Measurements from ENCODE around the gene ST3GAL6.
"Not testable (repeated sequence)": the region's sequence is repeated elsewhere in the genome, so short reads cannot be mapped to it uniquely, and the experiment has no call there.

The ST3GAL6 gene

DNA sequence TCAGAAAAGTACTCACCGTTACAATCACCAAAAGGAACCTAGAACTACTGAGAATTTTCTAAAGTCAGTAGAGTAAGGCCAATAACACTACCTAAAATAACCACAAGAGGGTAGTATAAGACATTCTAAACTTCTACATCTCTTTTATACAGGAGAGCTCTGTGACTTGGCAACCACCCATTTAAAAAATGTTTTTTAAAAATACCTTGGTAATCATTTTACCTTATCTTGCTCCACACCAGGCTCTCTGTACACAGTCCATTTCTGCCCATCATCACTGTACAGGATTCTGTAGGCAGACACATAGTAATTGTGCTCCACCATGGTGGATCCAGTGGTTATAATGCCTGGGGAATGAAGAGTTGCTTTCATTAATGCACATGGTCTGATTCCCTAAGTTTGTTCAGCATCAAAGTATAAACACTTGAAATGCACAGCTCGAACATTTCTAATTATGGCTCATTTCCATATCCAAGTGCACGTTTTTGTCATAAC is 54.5 kb downstream of the ST3GAL6 start:
- Mint-ChIP-seq H3K27me3 (no peaks in the 10 kb centered on the region), H3K4me1 (ENCODE audit: low read depth) (no peaks in the 10 kb centered on the region), H3K36me3 (ENCODE audit: low read depth) (no peaks in the 10 kb centered on the region), H3K4me3 (no peak overlapping the region), H3K27ac (no peak overlapping the region), H3K9me3 (no peaks in the 10 kb centered on the region)

DNA sequence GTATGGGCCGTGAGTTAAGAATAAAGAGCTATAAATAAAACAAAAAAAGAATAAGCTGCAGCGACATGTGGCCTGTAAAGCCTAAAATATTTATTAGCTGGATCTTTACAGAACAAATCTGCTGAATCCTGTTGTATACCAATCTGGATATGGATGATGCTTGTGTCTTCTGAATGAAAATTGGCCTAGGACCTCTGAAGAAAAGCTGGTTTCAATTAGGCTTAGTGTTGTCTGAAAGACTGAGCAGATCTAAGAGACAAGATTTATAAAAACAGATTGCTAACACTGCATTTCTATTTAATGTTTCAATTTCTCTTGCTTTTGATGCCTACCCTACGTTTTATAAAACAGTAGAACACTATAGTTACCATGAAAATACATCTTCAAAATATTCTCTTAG is 57.9 kb downstream of the ST3GAL6 start:
- Mint-ChIP-seq H3K27me3 (no peaks in the 10 kb centered on the region), H3K4me1 (ENCODE audit: low read depth) (no peaks in the 10 kb centered on the region), H3K27ac (no peak overlapping the region), H3K9me3 (no peaks in the 10 kb centered on the region), H3K36me3 (ENCODE audit: low read depth) (no peaks in the 10 kb centered on the region), H3K4me3 (no peak overlapping the region)

DNA sequence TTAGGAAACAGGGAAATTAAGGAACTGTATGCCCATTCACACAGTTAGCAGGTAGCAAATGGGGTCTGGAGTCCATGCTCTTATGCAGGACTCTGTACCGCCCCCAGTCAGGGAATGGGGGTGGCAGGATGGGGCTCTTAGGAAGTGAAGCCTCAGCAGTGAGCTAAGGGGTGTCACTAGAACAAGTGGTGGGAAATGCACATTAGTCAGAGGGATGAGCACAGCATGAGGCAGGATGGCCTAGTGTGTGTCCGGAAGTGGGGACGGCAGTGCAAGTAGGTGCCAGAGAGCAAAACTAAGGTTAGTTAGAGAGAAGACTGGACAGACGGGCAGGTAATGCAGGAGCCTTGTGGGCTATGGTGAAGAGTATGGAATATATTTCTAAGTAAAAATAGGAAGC is 60.7 kb downstream of the ST3GAL6 start:
- H3K4me3 Mint-ChIP-seq = no peak overlapping the region
- H3K27me3 Mint-ChIP-seq = no peaks in the 10 kb centered on the region
- no peak overlapping the region for H3K27ac Mint-ChIP-seq
- H3K36me3 Mint-ChIP-seq (ENCODE audit: low read depth) = no peaks in the 10 kb centered on the region
- H3K4me1 Mint-ChIP-seq (ENCODE audit: low read depth) = no peaks in the 10 kb centered on the region
- H3K9me3 Mint-ChIP-seq = no peaks in the 10 kb centered on the region

DNA sequence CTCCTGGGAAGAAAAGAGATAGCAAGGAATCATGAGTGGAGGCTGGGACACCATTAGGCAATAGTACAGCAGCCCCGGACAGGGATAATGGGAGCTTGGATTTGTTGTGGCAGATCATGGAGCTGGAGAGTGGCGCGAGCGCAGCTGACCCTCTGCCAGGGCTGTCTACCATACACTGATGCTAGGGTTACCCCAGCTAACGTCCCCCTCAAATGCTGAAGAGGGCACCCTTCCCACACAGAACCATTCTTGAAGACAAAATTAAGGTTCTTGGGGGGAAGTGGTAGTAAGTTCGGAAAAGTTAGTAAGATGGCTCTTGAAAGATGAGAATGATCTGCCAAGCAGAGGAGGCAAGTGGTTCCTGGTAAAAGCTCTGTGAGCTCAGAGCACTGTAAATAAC is 61.1 kb downstream of the ST3GAL6 start:
- Mint-ChIP-seq H3K4me3 (no peak overlapping the region), H3K27me3 (no peaks in the 10 kb centered on the region), H3K4me1 (ENCODE audit: low read depth) (no peaks in the 10 kb centered on the region), H3K27ac (no peak overlapping the region), H3K9me3 (no peaks in the 10 kb centered on the region), H3K36me3 (ENCODE audit: low read depth) (no peaks in the 10 kb centered on the region)

DNA sequence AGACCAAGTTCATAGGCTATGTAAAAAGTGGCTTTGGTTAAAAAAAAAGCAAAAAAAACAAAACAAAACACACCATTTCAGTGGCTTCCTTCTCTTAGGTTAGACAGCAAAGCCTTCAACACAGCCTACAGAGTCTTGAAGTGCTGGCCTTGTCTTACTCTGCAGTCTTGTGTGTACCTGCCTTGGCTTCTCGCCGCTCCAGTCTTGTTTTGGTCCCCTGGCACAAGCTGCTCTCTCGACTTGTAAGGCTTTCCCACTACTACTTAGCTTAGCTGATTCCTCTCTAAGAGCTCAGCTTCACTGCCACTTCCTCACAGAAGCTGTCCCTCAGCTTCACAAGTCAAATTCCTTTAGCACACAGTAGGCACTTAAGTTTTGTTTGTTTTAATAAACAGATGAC is 63.0 kb downstream of the ST3GAL6 start:
- Mint-ChIP-seq H3K27ac (no peak overlapping the region), H3K9me3 (peaks cover 5% of the 10 kb centered on the region), H3K4me1 (ENCODE audit: low read depth) (no peaks in the 10 kb centered on the region), H3K27me3 (no peaks in the 10 kb centered on the region), H3K36me3 (ENCODE audit: low read depth) (no peaks in the 10 kb centered on the region), H3K4me3 (no peak overlapping the region)

DNA sequence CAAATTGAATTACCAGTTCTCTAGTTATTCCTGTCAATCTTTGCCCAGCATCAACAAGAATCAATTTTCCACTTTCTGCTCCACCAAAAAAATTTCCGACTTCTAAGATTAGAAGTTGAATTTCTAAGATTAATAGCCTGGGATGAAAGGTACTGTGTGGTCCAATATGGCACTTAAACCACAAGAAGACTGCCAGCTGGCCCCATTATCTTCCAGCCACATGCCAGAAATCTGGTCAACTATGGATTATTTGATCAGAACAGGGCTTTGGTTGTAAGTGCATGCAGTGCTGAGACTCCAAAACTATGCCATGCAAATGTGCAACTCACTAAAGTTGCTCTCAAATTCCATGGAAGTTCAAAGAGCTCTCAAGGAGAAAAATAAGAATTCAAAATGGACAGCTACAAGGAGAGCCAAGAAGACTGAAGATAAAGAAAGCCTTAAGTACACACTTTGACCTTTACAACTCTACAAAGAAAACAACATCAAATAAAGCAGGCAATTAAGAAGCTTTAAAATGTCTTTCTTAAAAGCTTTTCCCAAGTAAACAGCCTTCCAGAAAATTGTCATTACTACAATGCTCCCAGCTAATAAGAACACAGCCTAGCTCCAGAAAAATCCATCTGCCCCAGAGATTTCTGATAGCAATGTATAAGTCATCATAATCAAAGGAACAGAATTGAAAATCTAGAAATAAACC is 64.2 kb downstream of the ST3GAL6 start:
- Mint-ChIP-seq H3K36me3 (ENCODE audit: low read depth) (no peaks in the 10 kb centered on the region), H3K4me3 (no peak overlapping the region), H3K4me1 (ENCODE audit: low read depth) (no peaks in the 10 kb centered on the region), H3K27me3 (no peaks in the 10 kb centered on the region), H3K27ac (no peak overlapping the region), H3K9me3 (peaks cover 5% of the 10 kb centered on the region)

DNA sequence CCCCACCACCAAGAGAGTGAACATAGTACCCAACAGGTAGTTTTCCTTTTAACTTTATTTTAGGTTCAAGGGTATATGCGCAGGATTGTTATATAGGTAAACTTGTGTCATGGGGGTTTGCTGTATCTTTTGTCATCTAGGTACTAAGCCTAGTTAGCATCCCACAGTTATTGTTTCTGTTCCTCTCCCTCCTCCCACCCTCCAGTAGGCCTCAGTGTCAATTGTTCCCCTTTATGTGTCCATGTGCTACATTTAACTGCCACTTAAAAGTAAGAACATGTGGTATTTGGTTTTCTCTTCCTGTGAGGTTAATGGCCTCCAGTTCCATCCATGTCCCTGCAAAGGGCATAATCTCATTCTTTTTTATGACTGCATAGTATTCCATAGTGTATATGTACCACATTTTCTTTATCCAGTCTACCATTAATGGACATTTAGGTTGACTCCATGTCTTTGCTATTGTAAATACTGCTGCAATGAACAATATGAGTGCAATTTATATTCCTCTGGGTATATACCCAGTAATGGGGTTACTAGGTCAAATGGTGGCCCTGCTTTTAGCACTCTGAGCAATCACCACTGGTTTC is 66.2 kb downstream of the ST3GAL6 start:
- H3K9me3 Mint-ChIP-seq = peaks cover 9% of the 10 kb centered on the region
- H3K36me3 Mint-ChIP-seq (ENCODE audit: low read depth) = no peaks in the 10 kb centered on the region
- H3K27ac Mint-ChIP-seq = no peak overlapping the region
- no peak overlapping the region for H3K4me3 Mint-ChIP-seq
- H3K27me3 Mint-ChIP-seq = no peaks in the 10 kb centered on the region
- no peaks in the 10 kb centered on the region for H3K4me1 Mint-ChIP-seq (ENCODE audit: low read depth)

DNA sequence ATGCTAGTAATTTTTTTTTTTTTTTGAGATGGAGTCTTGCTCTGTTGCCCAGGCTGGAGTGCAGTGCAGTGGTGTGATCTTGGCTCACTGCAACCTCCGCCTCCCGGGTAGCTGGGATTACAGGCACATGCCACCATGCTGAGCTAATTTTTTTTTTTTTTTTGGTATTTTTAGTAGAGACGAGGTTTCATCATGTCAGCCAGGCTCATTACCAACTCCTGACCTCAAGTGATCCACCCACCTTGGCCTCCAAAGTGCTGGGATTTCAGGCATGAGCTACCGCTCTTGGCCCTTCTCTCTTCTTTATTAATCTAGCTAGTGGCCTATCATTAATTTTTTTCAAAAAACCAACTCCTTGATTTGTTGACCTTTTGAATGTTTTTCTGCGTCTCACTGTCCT is 67.9 kb downstream of the ST3GAL6 start:
- not testable (repeated sequence) for H3K36me3 Mint-ChIP-seq (ENCODE audit: low read depth); H3K4me1 Mint-ChIP-seq (ENCODE audit: low read depth); H3K9me3 Mint-ChIP-seq; H3K27me3 Mint-ChIP-seq; H3K27ac Mint-ChIP-seq; H3K4me3 Mint-ChIP-seq

DNA sequence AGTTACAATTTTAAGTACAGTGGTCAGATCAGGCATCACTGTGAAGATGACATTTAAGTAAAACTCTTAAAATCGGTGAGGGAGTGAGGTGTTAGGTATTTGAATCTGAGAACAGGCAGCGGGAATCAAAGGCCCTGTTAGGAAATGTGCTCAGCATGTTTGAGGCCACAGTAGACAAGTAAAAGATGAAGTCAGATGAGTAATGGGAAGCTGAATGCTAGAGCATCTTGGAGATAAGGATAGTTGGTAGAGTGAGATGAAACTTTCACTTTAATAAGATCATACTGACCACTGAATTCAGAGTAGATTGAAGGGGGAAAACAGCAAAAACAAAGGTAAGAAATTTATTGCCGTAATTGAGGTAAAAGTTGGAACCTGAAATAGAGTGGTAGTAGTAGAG is 76.7 kb downstream of the ST3GAL6 start:
- no peak overlapping the region for H3K4me3 Mint-ChIP-seq
- no peak overlapping the region for H3K27ac Mint-ChIP-seq
- no peaks in the 10 kb centered on the region for H3K4me1 Mint-ChIP-seq (ENCODE audit: low read depth)
- H3K9me3 Mint-ChIP-seq = no peaks in the 10 kb centered on the region
- H3K36me3 Mint-ChIP-seq (ENCODE audit: low read depth) = no peaks in the 10 kb centered on the region
- H3K27me3 Mint-ChIP-seq = no peaks in the 10 kb centered on the region

DNA sequence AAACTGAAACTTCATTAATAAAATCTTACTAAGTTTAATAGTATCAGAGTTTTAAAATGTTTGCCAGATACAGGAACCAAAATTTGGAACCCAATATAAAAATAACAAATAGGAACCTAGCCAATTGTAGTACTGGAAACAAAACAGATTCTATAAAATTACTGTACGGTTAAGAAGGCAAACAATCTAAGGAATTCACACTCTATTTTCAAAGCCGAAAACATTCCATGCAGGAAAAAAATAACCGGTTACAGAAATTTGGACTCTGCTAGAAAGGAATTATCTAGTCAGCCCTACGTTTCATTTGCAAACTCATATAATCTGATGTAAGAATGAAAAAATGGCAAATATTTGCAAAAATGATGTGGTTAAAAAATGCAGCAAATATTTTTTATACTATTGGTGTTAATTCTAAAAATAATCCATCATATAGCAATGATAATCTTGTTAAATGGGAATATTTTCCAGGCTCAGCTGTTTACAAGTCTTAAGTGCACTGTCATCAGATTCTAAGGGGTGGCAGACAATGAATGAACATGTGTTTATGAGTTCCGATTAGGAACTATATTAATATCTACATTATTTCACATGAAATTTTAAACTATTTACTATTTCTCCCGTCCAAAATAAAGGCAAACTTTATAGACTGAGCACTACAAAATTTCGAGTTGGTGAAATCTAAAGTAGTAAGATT is 80.3 kb downstream of the ST3GAL6 start:
- no peaks in the 10 kb centered on the region for H3K9me3 Mint-ChIP-seq
- peaks cover 5% of the 10 kb centered on the region for H3K36me3 Mint-ChIP-seq (ENCODE audit: low read depth)
- no peaks in the 10 kb centered on the region for H3K4me1 Mint-ChIP-seq (ENCODE audit: low read depth)
- no peaks in the 10 kb centered on the region for H3K27me3 Mint-ChIP-seq
- H3K27ac Mint-ChIP-seq = no peak overlapping the region
- no peak overlapping the region for H3K4me3 Mint-ChIP-seq

Data from stimulated activated naive CD8-positive, alpha-beta T cell treated with anti-CD3 and anti-CD28 coated beads, Interleukin-15, Interleukin-2, amounts not matched to agents 100 ng/mL and 50 ng/mL, for 24 hours (primary cell).